Mucosa of gallbladder (tissue), 1 donor: ENCODE measurements around the gene AUTS2. TPM values are rescaled to one million over a fixed set of nuclear protein-coding genes. Genes with fewer than 3 reads are reported as not detected.

ENCODE experiments used
- DNase-seq: peaks from one replicate; pipeline ENCODE4 v3.0.0-alpha.2; 2020; ENCODE audit warnings: low spot score
- total RNA-seq: library from RNA; stranded (reverse); gene quantifications from one replicate; pipeline ENCODE4 v1.2.1, GENCODE V29; 2021
- donor health status: DM: no; HTN: no; CAD: no.

AUTS2 gene
- total RNA-seq, 1 donor from 2014 or later, result 50.1 TPM

DNA sequence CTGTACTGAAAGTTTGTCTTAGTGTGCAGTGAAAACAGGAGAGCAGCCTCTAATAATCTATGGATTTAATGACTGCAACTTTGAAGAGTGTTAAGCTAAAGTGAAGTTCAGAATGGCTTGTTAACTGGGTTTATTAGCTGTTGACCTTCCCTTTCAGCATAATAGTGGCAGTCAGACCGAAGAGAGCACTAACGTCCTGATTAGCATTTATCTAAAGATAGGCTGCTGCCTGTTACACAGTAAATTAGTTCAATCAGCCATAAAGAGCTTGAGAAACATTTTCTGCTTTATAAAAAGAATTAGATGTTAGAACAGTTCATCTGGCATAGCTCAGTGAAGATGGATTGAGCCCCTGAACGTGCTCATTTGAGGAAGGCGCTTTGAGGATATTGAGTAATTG, 433.0 kb downstream of the AUTS2 start:
- DNase-seq, result no peak

DNA sequence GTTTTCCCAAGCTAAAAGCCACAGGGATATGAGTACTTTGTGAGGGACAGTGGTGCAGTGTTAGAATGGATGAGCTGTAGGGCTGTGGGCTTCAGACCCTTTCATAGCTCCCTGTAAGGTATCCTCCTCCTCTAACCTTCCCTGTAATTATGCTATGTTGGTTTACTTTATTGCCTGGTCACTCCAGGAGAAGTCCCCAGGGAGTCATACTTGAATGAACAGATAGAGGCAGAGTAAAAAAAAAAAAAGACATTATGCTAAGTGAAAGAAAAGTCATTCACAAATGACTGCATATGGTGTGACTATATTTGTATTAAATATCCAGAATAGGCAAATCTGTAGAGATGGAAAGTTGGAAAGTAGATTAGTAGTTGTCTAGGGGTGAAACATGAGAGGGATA, 434.4 kb downstream of the AUTS2 start:
- no peak for DNase-seq

- DNase-seq, result no peak
These were observed 435.0 kb downstream of the AUTS2 start for GRCh38 chr7:70033226-70033625.

- no peak for DNase-seq
These were observed 436.7 kb downstream of the AUTS2 start for GRCh38 chr7:70034999-70035398.

- DNase-seq, result no peak
These were observed 437.2 kb downstream of the AUTS2 start for GRCh38 chr7:70035519-70035918.

GRCh38 chr7:70035955-70036354, 437.7 kb downstream of the AUTS2 start:
- no peak for DNase-seq

DNA sequence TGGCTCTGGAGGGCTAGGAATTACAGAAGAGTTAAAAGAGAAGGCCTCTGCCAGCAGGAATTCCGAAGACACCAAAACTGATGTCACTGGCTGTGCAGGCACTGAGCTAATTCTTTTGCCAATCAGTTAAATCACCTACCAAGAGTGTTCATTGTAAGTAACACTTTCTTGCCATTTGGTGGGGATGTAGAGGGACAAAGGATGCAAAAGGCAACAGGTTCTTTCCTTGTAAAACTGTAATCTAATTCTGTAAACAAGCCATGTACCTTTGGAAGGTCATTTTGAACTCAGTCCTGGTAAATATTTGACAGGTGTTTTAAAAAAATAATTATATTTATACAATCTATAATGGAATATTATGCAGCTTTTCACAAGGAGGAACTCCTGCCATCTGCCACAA, 438.4 kb downstream of the AUTS2 start:
- no peak for DNase-seq

DNA sequence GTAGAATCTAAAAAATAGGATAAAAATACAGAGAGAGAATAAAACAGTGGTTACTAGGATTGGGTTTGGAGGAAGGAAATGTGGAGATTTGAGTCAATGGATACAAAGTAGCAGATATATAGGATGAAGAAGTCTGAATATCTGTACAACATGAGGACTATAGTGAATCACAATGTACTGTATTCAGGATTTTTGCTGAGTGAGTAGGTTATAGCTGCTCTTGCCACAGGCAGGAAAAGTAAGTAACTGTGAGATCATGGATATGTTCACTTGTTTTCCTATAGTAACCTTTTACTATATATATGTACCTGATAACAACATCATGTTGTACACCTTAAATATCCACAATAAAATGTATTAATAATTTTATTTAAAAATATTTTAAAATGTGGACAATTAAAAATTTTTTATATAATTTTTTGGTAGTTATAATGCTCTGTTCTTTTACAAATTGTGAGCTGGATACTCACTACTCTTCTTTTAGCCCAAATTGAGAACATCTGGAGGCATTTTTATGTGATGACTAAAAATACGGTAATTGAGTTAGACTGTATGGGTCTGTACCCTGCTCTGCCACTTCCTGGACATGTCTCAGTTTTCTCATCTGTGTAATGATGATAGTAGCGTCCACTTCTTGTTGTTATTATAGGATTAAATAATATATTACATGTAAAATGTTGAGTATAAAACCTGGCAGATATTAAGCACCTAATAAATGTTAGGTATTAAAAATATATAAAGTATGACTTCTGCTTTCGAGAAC, 439.1 kb downstream of the AUTS2 start:
- DNase-seq, result no peak

DNA sequence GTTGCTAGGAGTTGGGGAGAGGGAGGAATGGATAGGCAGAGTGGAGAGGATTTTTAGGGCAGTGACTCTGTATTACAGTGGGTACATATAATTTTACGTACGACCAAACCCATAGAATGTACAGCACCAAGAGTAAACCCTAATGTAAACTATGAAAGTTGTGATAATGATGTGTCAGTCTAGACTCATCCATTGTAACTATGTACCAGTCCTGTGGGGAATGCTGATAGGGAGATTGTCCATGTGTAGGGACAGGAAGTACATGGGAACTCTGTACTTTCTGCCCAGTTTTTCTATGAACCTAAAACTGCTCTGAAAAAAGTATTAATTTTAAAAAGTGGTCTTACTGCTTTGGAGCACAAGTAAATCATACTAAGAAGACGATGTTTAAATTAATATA, 441.8 kb downstream of the AUTS2 start:
- DNase-seq, result no peak

DNA sequence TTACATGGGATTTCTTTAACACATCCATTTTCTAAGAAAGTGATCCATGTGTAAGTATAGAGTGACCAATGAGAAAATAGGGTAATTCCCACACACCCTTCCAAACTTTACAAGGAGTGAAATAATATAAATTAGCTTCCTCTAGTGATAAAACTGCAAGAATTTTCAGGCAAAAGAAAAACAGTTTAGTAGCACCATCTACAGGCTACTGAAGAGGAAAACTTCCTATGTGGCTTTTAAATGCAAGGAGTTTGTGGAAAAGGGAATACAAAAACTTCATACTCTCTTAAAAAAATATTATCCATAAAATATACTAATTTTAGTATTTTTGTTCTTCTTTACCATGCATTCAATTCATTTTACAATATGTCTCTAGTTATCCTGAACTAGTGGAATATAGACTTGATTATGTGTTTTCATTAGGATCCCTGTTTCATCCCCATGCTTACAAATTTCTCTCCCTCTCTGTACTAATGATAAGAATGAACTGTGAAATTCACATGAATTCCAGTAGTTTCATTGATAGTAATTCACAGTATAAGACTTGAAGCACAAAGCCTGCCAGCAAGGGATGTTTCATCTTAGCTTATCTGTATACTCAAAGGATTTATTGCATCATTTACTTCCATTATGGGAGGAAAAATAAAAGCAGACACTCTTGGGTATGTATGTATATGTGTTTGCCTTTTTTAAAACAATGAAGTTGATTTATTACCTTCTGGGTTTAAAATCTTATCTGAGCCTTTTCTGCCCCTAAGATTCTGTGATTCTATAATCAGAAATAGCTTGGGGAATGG, 442.9 kb downstream of the AUTS2 start:
- DNase-seq, result no peak

- no peak for DNase-seq
These were observed 444.3 kb downstream of the AUTS2 start for GRCh38 chr7:70042533-70042932.

GRCh38 chr7:70043015-70043538, 444.8 kb downstream of the AUTS2 start:
- no peak for DNase-seq

- no peak for DNase-seq
These were observed 445.8 kb downstream of the AUTS2 start for GRCh38 chr7:70044064-70044463.

GRCh38 chr7:70044525-70044924, 446.2 kb downstream of the AUTS2 start:
- no peak for DNase-seq

- DNase-seq, result no peak
These were observed 446.7 kb downstream of the AUTS2 start for GRCh38 chr7:70044981-70045380.

- no peak for DNase-seq
These were observed 449.1 kb downstream of the AUTS2 start for GRCh38 chr7:70047384-70047783.

DNA sequence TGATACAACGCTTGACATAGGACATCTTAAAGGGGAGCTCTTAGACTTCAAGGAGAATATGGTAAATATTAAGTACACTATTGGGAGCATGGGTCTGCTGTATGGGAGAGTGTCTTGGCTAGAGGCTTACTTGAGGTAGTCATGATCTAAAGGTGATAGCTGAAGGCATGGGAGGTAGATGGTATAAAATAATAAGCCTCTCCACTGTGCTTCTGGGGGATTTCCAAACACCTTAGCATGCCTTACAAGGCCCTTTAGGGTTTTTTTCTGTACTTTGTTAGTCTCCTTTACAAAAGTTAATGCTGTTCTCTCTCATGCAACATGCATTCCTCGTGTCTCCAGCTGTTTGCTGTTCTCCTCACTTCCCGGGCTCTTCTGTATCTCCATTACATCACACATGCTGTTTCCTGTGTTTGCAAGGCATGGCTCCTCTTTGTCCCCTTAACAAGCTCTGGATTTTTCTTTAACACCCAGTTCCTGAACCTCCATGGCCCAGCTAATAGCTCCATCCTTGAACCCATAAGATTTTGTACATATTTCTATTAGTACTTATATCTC, 449.7 kb downstream of the AUTS2 start:
- DNase-seq, result no peak

GRCh38 chr7:70051726-70052125, 453.5 kb downstream of the AUTS2 start:
- no peak for DNase-seq

GRCh38 chr7:70052691-70053090, 454.4 kb downstream of the AUTS2 start:
- DNase-seq, result no peak

- DNase-seq, result no peak
These were observed 455.1 kb downstream of the AUTS2 start for GRCh38 chr7:70053421-70053820.

DNA sequence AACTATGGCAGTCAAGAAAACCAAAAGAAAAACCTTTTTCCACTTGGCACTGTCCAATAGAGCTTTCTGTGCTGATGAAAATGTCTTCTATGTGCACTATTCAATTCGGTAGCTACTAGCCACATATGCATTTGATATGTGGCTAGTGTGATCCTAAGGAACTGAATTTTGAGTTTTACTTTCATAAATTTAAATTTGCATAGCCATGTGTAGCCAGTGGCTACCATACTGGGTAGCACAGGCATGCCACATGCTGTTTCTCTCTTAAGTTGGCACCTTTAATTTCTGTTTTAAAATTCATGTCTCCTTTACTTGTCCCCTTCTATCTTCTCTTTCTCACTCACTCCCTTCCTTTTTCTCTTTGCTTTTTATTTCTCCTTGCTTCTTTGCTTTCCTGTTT, 455.7 kb downstream of the AUTS2 start:
- no peak for DNase-seq

DNA sequence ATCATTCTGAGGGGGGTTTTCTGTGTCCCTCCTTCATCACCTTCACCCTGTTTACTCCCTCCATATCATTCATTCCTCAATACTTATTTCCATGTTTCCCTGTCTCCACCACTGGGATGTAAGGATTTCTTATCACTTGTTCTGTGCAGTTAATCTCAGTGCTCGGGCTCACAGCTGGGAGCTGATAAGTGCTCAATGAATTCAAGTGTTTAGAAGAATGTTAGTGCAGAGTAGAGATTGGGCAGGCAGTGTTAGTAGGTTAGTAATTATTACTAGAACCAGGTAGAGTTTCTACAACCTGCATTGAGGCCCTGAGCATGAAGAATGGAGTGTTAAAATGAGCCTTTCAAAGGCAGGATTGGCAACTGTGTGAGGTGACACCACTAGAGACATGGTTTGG, 458.1 kb downstream of the AUTS2 start:
- no peak for DNase-seq
